ENCODE measurements around the gene CD300A.

CD300A gene

GRCh38 chr17:74432424-74432690 lies 34.1 kb upstream of the CD300A start:
- H3K4me3 ChIP-seq (ENCODE audit: low read depth, low read length) = no peak overlapping the region
- no peak for TF ChIP-seq CTCF (IDR thresholded peaks at IDR 0.05; ENCODE audit: low read depth, low read length)

- TF ChIP-seq CTCF (IDR thresholded peaks at IDR 0.05; ENCODE audit: low read depth, low read length) = no peak
- no peak overlapping the region for H3K4me3 ChIP-seq (ENCODE audit: low read depth, low read length)
Measured at GRCh38 chr17:74432766-74433391, 33.6 kb upstream of the CD300A start.

GRCh38 chr17:74433421-74434121 lies 32.9 kb upstream of the CD300A start:
- no peak for TF ChIP-seq CTCF (IDR thresholded peaks at IDR 0.05; ENCODE audit: low read depth, low read length)
- H3K4me3 ChIP-seq (ENCODE audit: low read depth, low read length) = no peak overlapping the region

GRCh38 chr17:74435775-74436359 lies 30.6 kb upstream of the CD300A start:
- no peak for TF ChIP-seq CTCF (IDR thresholded peaks at IDR 0.05; ENCODE audit: low read depth, low read length)
- H3K4me3 ChIP-seq (ENCODE audit: low read depth, low read length) = no peak overlapping the region

GRCh38 chr17:74437702-74438101 lies 28.7 kb upstream of the CD300A start:
- peak; percentile 31; the same call in 1 of the 2 replicates for TF ChIP-seq CTCF (IDR thresholded peaks at IDR 0.05; ENCODE audit: low read depth, low read length)
- H3K4me3 ChIP-seq (ENCODE audit: low read depth, low read length) = no peak overlapping the region

- no peak overlapping the region for H3K4me3 ChIP-seq (ENCODE audit: low read depth, low read length)
- no peak for TF ChIP-seq CTCF (IDR thresholded peaks at IDR 0.05; ENCODE audit: low read depth, low read length)
Measured at GRCh38 chr17:74439691-74440567, 26.5 kb upstream of the CD300A start.
